IMR-90 (cell line): Measurements from ENCODE around the gene PPP1R14B. TPM values are rescaled to one million over a fixed set of nuclear protein-coding genes. Genes with fewer than 3 reads are reported as not detected.

Experiments
- ATAC-seq: fragments of 200-7000 bp; cut with Tn5 transposase; 2 replicates; pipeline ENCODE4 v1.9.1; 2020; ENCODE audit warnings: low read depth, mild to moderate bottlenecking, moderate library complexity
- BruUV-seq: library from RNA; stranded (reverse); fragments of 400-500 nt; replicated peaks from 2 replicates; lab custom pipeline; 2021; lab: Mats Ljungman, UMichigan
- CTCF ChIA-PET: fragments of 300-600 bp; formaldehyde crosslinking; extraction: SDS; loops from one replicate; lab custom pipeline; 2021; ENCODE audit warnings: antibody characterized with exemption; lab: Yijun Ruan, JAX
- POLR2A ChIA-PET: fragments of 300-600 bp; sonication (Branson Sonifier 250); formaldehyde crosslinking; loops from one replicate; lab custom pipeline; 2022; ENCODE audit warnings: antibody characterized with exemption; ENCODE audit not compliant: unreplicated experiment; lab: Charles Lee
- DNase-seq: peaks from one replicate; pipeline ENCODE4 v3.0.0; 2013
- H2AFZ ChIP-seq: replicated peaks from 2 replicates; pipeline ENCODE3; 2013; ENCODE audit warnings: low read length, mild to moderate bottlenecking; ENCODE audit not compliant: poor library complexity
- H2AK5ac ChIP-seq: 2 replicates; pipeline ENCODE4 v1.6.1; 2013; ENCODE audit warnings: low read depth, low read length, inconsistent platforms
- H2AK9ac ChIP-seq: replicated peaks from 2 replicates; pipeline ENCODE3; 2013; ENCODE audit warnings: mild to moderate bottlenecking, low read depth, low read length, moderate library complexity; ENCODE audit not compliant: poor library complexity
- H2BK120ac ChIP-seq: 2 replicates; pipeline ENCODE4 v1.6.1; 2013; ENCODE audit warnings: low read depth, low read length, inconsistent platforms
- H2BK15ac ChIP-seq: 3 replicates; pipeline ENCODE4 v1.6.1; 2013; ENCODE audit warnings: low read depth, low read length, inconsistent platforms
- H2BK20ac ChIP-seq: 2 replicates; pipeline ENCODE4 v1.6.1; 2013; ENCODE audit warnings: low read depth, mild to moderate bottlenecking, inconsistent platforms, low read length, moderate library complexity
- H2BK5ac ChIP-seq: 2 replicates; pipeline ENCODE4 v1.6.1; 2013; ENCODE audit warnings: mild to moderate bottlenecking, low read depth, low read length, inconsistent platforms; ENCODE audit not compliant: poor library complexity, severe bottlenecking
- H3K14ac ChIP-seq: replicated peaks from 2 replicates; pipeline ENCODE4 v1.6.1; 2013; ENCODE audit warnings: low read depth, low read length, inconsistent platforms
- H3K18ac ChIP-seq: 2 replicates; pipeline ENCODE4 v1.6.1; 2013; ENCODE audit warnings: low read depth, low read length, control low read depth
- H3K23ac ChIP-seq: 2 replicates; pipeline ENCODE4 v1.6.1; 2013; ENCODE audit warnings: low read depth, low read length, inconsistent platforms
- H3K27ac ChIP-seq: 2 replicates; pipeline ENCODE4 v1.5.1; 2013; ENCODE audit warnings: mild to moderate bottlenecking, control low read depth, low read length; ENCODE audit not compliant: insufficient read depth
- H3K27me3 ChIP-seq: 2 replicates; pipeline ENCODE4 v1.6.1; 2013; ENCODE audit warnings: low read length; ENCODE audit not compliant: control insufficient read depth, insufficient read depth
- H3K36me3 ChIP-seq: 2 replicates; pipeline ENCODE4 v1.6.1; 2013; ENCODE audit warnings: low read length, mixed read lengths; ENCODE audit not compliant: control insufficient read depth, insufficient read depth
- H3K4ac ChIP-seq: 2 replicates; pipeline ENCODE4 v1.6.1; 2013; ENCODE audit warnings: low read depth, low read length, inconsistent platforms
- H3K4me1 ChIP-seq: 2 replicates; pipeline ENCODE4 v1.6.1; 2013; ENCODE audit warnings: low read length, mixed read lengths; ENCODE audit not compliant: control insufficient read depth, insufficient read depth
- H3K4me2 ChIP-seq: 2 replicates; pipeline ENCODE4 v1.6.1; 2013; ENCODE audit warnings: low read depth, mild to moderate bottlenecking, control low read depth, low read length, moderate library complexity
- H3K4me3 ChIP-seq: 2 replicates; pipeline ENCODE4 v1.5.1; 2013; ENCODE audit warnings: low read depth, mild to moderate bottlenecking, control low read depth, low read length, moderate library complexity; ENCODE audit not compliant: insufficient read depth
- H3K56ac ChIP-seq: 2 replicates; pipeline ENCODE4 v1.6.1; 2013; ENCODE audit warnings: low read length, inconsistent platforms; ENCODE audit not compliant: insufficient read depth; ENCODE audit errors: extremely low read depth
- H3K79me1 ChIP-seq, 2 experiments: 2 replicates each; pipeline ENCODE4 v1.6.1; 2013; ENCODE audit warnings: low read length in 2 of 2, inconsistent platforms in 1 of 2, low read depth in 1 of 2
- H3K9ac ChIP-seq: 2 replicates; pipeline ENCODE4 v1.6.1; 2013; ENCODE audit warnings: low read depth, low read length, control low read depth
- H3K9me1 ChIP-seq: 2 replicates; pipeline ENCODE4 v1.6.1; 2013; ENCODE audit warnings: low read length, inconsistent platforms; ENCODE audit not compliant: insufficient read depth
- H3K9me3 ChIP-seq: 2 replicates; pipeline ENCODE4 v1.6.1; 2013; ENCODE audit warnings: low read length; ENCODE audit not compliant: control insufficient read depth, insufficient read depth
- H4K20me1 ChIP-seq: 2 replicates; pipeline ENCODE4 v1.6.1; 2013; ENCODE audit warnings: low read length, inconsistent platforms; ENCODE audit not compliant: insufficient read depth
- H4K5ac ChIP-seq: 2 replicates; pipeline ENCODE4 v1.6.1; 2013; ENCODE audit warnings: mild to moderate bottlenecking, low read depth, low read length, control low read depth
- H4K8ac ChIP-seq, 2 experiments: 2 replicates each; pipeline ENCODE4 v1.6.1; 2013; ENCODE audit warnings: low read depth in 2 of 2, low read length in 2 of 2, control low read depth in 1 of 2, inconsistent platforms in 1 of 2
- H4K91ac ChIP-seq: 2 replicates; pipeline ENCODE4 v1.6.1; 2013; ENCODE audit warnings: low read depth, low read length, inconsistent platforms; ENCODE audit not compliant: insufficient read depth
- BHLHE40 ChIP-seq: fragments of 150-350 bp; IDR thresholded peaks from 2 replicates; pipeline ENCODE4 v1.6.1; 2016; ENCODE audit warnings: mild to moderate bottlenecking, low read depth, low read length
- CEBPB ChIP-seq: IDR thresholded peaks from 2 replicates; pipeline ENCODE4 v1.6.1; 2012; ENCODE audit warnings: low read depth, low read length, improper control_type of control experiment
- CHD1 ChIP-seq: IDR thresholded peaks from 2 replicates; pipeline ENCODE4 v1.6.1; 2012; ENCODE audit warnings: low read depth, low read length, improper control_type of control experiment
- FOS ChIP-seq: fragments of 150-350 bp; IDR thresholded peaks from 2 replicates; pipeline ENCODE4 v1.6.1; 2016; ENCODE audit warnings: low read depth, low read length
- MAFK ChIP-seq: IDR thresholded peaks from 2 replicates; pipeline ENCODE4 v1.6.1; 2012; ENCODE audit warnings: low read depth, low read length, improper control_type of control experiment
- MAZ ChIP-seq: IDR thresholded peaks from 2 replicates; pipeline ENCODE4 v1.6.1; 2012; ENCODE audit warnings: low read depth, mild to moderate bottlenecking, low read length, improper control_type of control experiment, moderate library complexity, borderline replicate concordance
- MXI1 ChIP-seq: IDR thresholded peaks from 2 replicates; pipeline ENCODE4 v1.6.1; 2012; ENCODE audit warnings: low read depth, mild to moderate bottlenecking, low read length, moderate library complexity, borderline replicate concordance
- NFE2L2 ChIP-seq: fragments of 150-350 bp; IDR thresholded peaks from 2 replicates; pipeline ENCODE4 v1.6.1; 2016; ENCODE audit warnings: low read depth, mild to moderate bottlenecking, low read length
- POLR2A ChIP-seq: IDR thresholded peaks from 2 replicates; pipeline ENCODE4 v1.6.1; 2012; ENCODE audit warnings: mild to moderate bottlenecking, low read depth, low read length
- RAD21 ChIP-seq: IDR thresholded peaks from 2 replicates; pipeline ENCODE4 v1.6.1; 2012; ENCODE audit warnings: low read length, improper control_type of control experiment
- RCOR1 ChIP-seq: IDR thresholded peaks from 2 replicates; pipeline ENCODE4 v1.6.1; 2012; ENCODE audit warnings: mild to moderate bottlenecking, low read length, improper control_type of control experiment; ENCODE audit not compliant: insufficient replicate concordance
- RFX5 ChIP-seq: IDR thresholded peaks from 2 replicates; pipeline ENCODE4 v1.8.0; 2012; ENCODE audit warnings: low read depth, mild to moderate bottlenecking, low read length, moderate library complexity
- SMC3 ChIP-seq: fragments of 150-350 bp; IDR thresholded peaks from 2 replicates; pipeline ENCODE4 v1.6.1; 2016; ENCODE audit warnings: low read depth, mild to moderate bottlenecking, antibody characterized with exemption, low read length, moderate library complexity
- WGBS, 2 experiments: methylation state at CpG; one replicate each; pipeline versions ENCODE4 v1.1.5 to v1.1.7; 2013; ENCODE audit warnings: missing lambda C conversion rate in 2 of 2; ENCODE audit not compliant: insufficient read length in 1 of 2; ENCODE audit errors: extremely low coverage in 2 of 2; 5-methylcytosine and 5-hydroxymethylcytosine counted together
- dilution Hi-C: fragments of 300-500 bp; cut with HindIII; formaldehyde crosslinking; loops from one replicate; pipeline ENCODE4 v1.14.3; 2018; ENCODE audit warnings: low sequenced_read_pairs; ENCODE audit not compliant: unreplicated experiment
- in situ Hi-C: fragments of 300-500 bp; cut with MboI; formaldehyde crosslinking; loops from 3 replicates; pipeline ENCODE4 v1.14.3; 2019; ENCODE audit warnings: low sequenced_read_pairs, inconsistent platforms, mixed read lengths
- intact Hi-C: fragments of 100-400 bp; cut with micrococcal nuclease; formaldehyde crosslinking; loops from 2 replicates; pipeline ENCODE4 v1.10.0; 2022
- polyA plus RNA-seq, 3 experiments: library from polyadenylated mRNA; depleted of rRNA; stranded (reverse); fragments of >200 nt; gene quantifications; 2 replicates each; pipeline ENCODE4 v1.2.3, GENCODE V29; 2012; ENCODE audit warnings: low replicate concordance in 1 of 3
- total RNA-seq: library from RNA; depleted of rRNA; stranded (reverse); fragments of >200 nt; gene quantifications from 2 replicates; pipeline ENCODE4 v1.2.3, GENCODE V29; 2012
- TF ChIP-seq, protein P1 (sequence below): conservative IDR thresholded peaks from 2 replicates; pipeline ENCODE4 v1.5.1; 2012; ENCODE audit warnings: mild to moderate bottlenecking, low read depth, low read length, improper control_type of control experiment
- TF ChIP-seq, protein P2 (sequence below): fragments of 150-350 bp; IDR thresholded peaks from 2 replicates; pipeline ENCODE4 v1.6.1; 2016; ENCODE audit warnings: low read depth, mild to moderate bottlenecking, low read length, moderate library complexity, borderline replicate concordance
- TF ChIP-seq, protein P3 (sequence below): fragments of 150-350 bp; IDR thresholded peaks from 2 replicates; pipeline ENCODE4 v1.6.1; 2017; ENCODE audit warnings: mild to moderate bottlenecking, antibody characterized with exemption, low read length, low read depth

The PPP1R14B gene
- total and polyA plus RNA-seq, 2 of the 4 experiments (the other 2 are of a cell fraction): 176 to 257 TPM

DNA sequence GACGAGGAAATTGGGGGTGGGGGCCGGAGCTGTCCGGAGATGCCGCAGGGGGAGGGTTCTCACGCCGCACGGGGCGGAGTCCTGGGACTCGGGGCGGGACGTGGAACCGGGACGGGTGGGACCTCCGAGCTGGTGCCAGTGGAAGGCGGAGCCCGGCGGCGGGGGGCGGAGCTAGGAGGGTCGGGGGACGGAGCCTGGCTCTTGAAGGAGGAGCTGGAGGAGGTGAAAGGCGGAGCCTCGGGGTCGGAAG, 5.6 kb downstream of the PPP1R14B start:
- Histone ChIP-seq H3K79me1 (peaks cover 18 to 37% of the 10 kb centered on the region in 2 experiments; a peak in 3 of 4 replicates), H2BK120ac (peak overlapping the region; percentile 82; the same call in 1 of the 2 replicates), H2BK15ac (peak overlapping the region; percentile 35; the same call in 1 of the 3 replicates), H3K9ac (peak overlapping the region; percentile 68), H3K27ac (peak overlapping the region; percentile 89), H3K9me1 (peaks cover 14% of the 10 kb centered on the region), H4K91ac (peak overlapping the region; percentile 83; the same call in 1 of the 2 replicates), H4K20me1 (peaks cover 22% of the 10 kb centered on the region), H2AK9ac (peak overlapping the region; percentile 81), H2BK5ac (peak overlapping the region; percentile 92), H4K5ac (0 out of 2 replicates have a peak overlapping the region, but pooled peaks have one; percentile 14), H3K4me3 (peak overlapping the region; percentile 65), H3K56ac (no peak overlapping the region), H2AFZ (peak overlapping the region; percentile 99), H3K4me1 (peaks cover 13% of the 10 kb centered on the region), H3K4ac (peak overlapping the region; percentile 93), H3K18ac (peak overlapping the region; percentile 20; the same call in 1 of the 2 replicates), H2AK5ac (no peak overlapping the region; the same call in 1 of the 2 replicates), H3K27me3 (no peaks in the 10 kb centered on the region), H3K36me3 (peaks cover 28% of the 10 kb centered on the region), H3K14ac (peak overlapping the region; percentile 81; the same call in 1 of the 2 replicates), H3K23ac (no peak overlapping the region), H4K8ac (peak overlapping the region; percentile 96 to 97; a peak in 3 of 4 replicates), H3K9me3 (no peaks in the 10 kb centered on the region), H3K4me2 (peak overlapping the region; percentile 12), H2BK20ac (no peak overlapping the region)
- WGBS, 2 experiments: 0% methylated on average over 4 of the region's 24 CpGs; no CpG with 5 or more reads in 1 of the 2 experiments
- no TSS peak for BruUV-seq
- ChIA-PET CTCF (interaction anchor here (0.6 to 2.5 kb wide), 3 partner anchors 37 to 882 kb away, joined by 3 to 8 read pairs (median 5); no protein-coding TSS in a partner anchor), POLR2A (interaction anchor here (0.6 to 1.1 kb wide), 2 partner anchors 36 to 56 kb away, joined by 3 to 24 read pairs; no protein-coding TSS in a partner anchor)
- DNase-seq (peak; percentile 99), ATAC-seq (peak; percentile 85)
- TF ChIP-seq RAD21 (no peak), NFE2L2 (no peak), CEBPB (no peak), MXI1 (no peak; the same call in 1 of the 2 replicates), SMC3 (no peak), FOS (no peak), POLR2A (no peak), RCOR1 (no peak), MAZ (no peak), RFX5 (no peak), CHD1 (no peak), MAFK (no peak), BHLHE40 (no peak)
- TF ChIP-seq, protein P1, sequence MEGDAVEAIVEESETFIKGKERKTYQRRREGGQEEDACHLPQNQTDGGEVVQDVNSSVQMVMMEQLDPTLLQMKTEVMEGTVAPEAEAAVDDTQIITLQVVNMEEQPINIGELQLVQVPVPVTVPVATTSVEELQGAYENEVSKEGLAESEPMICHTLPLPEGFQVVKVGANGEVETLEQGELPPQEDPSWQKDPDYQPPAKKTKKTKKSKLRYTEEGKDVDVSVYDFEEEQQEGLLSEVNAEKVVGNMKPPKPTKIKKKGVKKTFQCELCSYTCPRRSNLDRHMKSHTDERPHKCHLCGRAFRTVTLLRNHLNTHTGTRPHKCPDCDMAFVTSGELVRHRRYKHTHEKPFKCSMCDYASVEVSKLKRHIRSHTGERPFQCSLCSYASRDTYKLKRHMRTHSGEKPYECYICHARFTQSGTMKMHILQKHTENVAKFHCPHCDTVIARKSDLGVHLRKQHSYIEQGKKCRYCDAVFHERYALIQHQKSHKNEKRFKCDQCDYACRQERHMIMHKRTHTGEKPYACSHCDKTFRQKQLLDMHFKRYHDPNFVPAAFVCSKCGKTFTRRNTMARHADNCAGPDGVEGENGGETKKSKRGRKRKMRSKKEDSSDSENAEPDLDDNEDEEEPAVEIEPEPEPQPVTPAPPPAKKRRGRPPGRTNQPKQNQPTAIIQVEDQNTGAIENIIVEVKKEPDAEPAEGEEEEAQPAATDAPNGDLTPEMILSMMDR: no peak
- TF ChIP-seq, protein P2, sequence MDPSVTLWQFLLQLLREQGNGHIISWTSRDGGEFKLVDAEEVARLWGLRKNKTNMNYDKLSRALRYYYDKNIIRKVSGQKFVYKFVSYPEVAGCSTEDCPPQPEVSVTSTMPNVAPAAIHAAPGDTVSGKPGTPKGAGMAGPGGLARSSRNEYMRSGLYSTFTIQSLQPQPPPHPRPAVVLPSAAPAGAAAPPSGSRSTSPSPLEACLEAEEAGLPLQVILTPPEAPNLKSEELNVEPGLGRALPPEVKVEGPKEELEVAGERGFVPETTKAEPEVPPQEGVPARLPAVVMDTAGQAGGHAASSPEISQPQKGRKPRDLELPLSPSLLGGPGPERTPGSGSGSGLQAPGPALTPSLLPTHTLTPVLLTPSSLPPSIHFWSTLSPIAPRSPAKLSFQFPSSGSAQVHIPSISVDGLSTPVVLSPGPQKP: no peak
- TF ChIP-seq, protein P3, sequence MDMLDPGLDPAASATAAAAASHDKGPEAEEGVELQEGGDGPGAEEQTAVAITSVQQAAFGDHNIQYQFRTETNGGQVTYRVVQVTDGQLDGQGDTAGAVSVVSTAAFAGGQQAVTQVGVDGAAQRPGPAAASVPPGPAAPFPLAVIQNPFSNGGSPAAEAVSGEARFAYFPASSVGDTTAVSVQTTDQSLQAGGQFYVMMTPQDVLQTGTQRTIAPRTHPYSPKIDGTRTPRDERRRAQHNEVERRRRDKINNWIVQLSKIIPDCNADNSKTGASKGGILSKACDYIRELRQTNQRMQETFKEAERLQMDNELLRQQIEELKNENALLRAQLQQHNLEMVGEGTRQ: no peak
- in situ Hi-C loops: no loop called here
- intact Hi-C loops: loop anchor here (2.0 kb wide), 1 partner anchor 54 kb away; the partner anchor contains the start of gene STIP1
- dilution Hi-C loops: no loop called here
